ENCODE data around the gene CDC25C.
"Not testable (repeated sequence)": the region's sequence is repeated elsewhere in the genome, so short reads cannot be mapped to it uniquely, and the experiment has no call there.

Gene CDC25C

DNA sequence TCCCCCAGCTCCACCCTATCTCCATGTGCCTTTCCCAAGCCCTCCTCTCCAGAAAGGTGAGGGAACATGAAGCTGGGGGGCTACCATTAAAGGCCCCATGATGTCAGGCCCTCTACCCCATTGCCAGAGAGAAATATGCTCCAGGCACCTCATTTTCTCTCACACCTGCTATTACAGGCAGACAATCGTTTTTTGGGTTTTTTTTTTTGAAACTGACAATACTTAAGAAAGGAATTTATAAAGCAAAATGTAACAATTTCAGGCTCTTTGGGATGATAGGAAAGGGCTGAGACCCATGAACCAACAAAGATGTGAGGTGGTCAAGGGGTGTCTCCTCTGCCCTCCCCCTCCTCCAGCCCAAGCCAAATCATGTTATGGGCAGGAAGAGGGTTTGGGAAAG is 55.7 kb downstream of the CDC25C start:
- no peak for DNase-seq (ENCODE audit: low read depth)

DNA sequence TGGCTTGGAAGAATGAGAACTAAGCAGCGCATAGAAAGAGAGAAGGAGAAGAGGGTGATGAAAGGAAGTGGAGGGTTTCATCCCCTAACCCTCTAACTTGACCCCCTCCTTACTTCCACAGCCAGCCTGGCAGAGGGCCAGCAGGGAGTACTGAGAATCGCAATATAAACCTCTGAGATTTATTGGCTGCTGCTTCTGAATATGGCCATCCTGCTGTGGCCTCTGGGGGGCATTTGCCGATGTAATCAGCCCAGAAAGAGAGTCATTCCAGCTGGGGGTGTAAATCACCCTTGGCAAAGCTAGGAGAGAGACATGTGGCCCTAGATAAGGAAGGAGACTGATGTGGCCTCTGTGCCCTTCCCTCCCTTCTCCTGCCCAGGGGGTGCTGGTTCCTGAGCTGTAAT is 56.2 kb downstream of the CDC25C start:
- DNase-seq (ENCODE audit: low read depth): no peak

DNA sequence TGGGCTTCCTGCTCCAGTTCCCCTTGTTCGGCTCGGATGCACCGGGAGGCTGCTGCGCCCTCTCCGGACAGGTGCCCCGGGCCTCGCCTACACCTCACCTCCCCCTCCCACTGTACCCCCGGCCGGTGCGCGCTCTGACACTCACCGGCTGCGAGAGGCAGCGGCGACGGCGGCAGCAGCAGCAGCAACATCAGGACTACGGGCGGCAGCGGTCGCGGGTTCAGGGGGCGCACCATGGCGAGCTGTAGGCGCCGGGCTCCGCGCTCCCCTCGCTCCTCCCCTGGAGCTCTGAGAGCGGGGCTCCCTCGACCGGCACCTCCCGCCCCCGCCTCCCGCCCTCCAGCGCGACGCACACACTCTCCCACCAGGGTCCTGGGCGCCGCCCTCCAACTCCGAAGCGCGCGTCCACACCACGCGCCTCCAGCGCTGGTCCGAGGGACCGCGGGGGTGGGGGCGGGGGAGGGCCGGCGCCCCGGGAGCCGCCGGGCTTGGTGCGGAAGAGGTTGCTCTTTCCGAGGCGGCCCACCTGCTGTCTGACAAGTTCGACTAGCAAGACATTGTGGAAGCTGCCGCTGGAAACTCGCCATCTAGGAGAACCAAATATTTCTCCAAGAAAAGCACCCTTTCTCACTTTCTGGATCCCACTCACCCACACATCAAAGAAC is 57.3 kb downstream of the CDC25C start, which contains the start of gene GFRA3:
Gene GFRA3 (minus strand): TSS at position 433 of the 665 bp plus-strand sequence. CDS start 197 bp downstream, at position 236.
- no peak for DNase-seq (ENCODE audit: low read depth)

DNA sequence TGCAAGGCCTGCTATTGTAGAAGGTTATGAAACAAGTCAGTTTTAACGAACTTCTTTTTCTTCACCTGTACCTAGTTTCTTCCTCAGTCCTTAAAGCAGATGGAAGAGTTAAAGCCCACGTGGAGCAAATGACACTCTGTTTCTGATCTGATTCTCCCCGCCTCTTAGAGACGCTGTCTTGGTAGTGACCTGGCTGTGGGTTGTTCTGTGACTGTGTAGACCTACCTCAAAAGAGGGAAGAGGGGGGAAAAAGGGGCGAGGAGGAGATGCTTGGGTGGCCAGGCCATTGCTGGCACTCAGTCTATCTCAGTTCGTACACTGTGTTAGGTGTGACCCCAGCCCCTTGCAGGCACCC is 57.8 kb downstream of the CDC25C start:
- no peak for DNase-seq (ENCODE audit: low read depth)

DNA sequence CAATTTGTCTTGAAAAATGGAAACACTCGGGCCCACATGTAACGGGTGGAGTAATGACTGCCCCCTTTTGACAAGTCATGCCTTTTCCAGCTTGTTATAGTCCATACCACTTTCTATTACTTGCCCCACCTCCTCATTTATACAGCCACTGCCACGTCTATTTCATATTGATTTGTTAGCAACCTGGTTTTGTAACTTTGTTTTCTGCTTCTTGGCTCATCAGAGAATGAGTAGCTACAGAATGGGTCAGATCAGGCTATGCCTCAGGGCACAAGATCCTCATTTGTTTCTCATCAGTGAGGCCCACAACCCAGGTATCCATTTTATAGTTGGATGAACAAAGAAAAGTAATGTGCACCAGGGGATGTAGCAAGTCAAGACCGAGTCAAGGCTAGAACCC is 58.9 kb downstream of the CDC25C start:
- no peak for DNase-seq (ENCODE audit: low read depth)

DNA sequence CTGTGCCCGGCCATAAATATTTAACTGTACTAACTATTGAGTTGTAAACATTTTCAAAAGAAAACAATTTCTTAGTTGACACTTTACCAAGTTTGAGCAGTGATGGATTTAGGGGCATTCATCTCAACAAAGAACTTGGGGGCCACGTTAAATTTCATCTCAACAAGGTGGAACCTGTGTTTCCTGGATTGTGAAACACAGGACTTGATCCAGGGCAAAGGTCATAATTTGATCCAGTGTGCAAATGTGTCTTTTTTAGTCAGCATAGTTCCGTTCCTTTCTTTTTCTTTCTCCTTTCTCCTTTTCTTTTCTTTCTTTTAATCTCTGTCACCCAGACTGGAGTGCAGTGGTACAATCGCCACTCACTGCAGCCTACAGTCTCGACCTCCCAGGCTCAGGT is 60.3 kb downstream of the CDC25C start:
- DNase-seq (ENCODE audit: low read depth): no peak

DNA sequence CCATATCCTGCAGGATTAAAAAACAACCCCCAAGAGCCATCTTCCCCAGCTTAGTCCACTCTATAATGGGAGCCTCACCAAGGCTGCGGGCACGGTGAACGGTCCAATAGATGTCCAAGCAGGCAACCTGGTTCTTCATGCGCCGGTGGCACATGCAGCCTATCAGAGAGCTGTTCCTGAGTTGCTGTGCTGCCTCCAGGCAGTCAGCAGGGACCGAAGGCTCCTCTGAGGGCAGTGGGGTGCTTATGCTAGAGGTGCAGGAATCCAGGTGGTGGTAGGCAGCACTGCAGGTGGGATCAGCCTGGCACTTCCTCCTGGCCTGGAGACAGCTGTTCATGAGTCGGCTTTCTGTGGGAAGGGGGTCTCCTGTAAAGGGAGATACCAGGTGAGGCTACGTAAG is 67.4 kb downstream of the CDC25C start:
- no peak for DNase-seq (ENCODE audit: low read depth)

DNA sequence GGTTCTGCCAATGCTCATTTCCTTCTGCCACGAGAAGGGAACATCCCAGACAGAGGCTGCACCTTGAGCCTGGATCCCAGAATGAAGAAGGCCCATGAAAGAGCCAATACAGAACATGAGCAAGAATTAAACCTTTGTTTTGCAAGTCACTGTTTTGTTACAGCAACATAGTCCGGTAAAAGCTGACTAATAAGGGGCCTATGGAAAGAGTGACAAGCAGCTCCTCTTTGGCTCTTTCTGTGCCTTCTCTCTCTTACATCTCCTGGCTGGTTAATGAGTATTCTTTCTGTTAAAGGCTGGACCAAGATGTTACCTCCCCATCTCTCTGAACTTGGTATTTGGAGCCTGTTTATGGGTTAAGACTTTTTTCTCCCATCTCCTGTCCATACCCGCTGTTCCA is 68.0 kb downstream of the CDC25C start:
- DNase-seq (ENCODE audit: low read depth): no peak

DNA sequence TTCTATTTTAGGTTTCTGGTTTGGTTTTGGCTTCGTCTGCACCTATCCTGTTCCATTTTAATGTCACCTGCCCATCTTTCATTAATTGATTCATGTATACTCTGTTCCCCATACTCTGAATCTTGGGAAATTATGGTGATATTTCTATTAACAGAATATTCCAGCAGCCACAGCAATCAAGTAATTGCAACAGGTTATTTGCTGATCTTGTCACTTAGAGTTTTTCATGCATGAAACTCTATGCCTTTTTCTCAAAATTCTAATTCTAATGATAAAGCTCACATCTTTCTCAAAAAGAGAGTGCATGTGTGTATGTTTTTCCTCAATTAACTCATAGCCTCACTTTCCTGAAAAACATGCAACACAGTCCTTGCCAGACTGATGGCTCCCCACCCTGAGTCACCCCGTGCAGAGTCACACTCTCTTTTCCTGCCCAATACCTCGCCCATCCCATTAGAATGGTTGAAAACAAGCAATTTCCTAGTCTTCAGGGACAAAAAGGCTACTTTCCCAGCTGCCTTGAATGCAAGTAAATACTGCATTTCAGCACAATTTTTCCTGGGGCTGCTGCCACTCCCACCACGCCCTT is 72.8 kb downstream of the CDC25C start:
- DNase-seq (ENCODE audit: low read depth): no peak

DNA sequence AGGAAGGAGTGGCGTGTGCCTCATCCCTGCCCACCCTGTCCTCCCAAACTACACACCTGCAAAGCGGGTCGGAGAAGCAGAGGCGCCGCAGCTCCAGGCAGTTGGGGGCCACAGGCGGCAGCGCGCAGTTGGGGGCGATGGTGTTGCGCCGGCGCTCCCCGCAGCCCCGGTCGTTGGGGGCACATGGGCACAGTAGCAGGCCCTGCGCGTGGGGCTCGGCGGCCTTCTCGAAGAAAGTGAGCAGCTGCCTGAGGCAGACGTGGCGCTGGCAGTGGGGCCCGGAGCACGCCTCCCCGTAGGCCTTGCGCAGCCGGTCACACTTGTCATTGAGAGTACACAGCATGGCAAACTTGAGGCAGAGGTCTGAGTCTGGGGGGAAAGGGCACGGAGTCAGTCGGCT is 74.0 kb downstream of the CDC25C start:
- DNase-seq (ENCODE audit: low read depth): no peak

DNA sequence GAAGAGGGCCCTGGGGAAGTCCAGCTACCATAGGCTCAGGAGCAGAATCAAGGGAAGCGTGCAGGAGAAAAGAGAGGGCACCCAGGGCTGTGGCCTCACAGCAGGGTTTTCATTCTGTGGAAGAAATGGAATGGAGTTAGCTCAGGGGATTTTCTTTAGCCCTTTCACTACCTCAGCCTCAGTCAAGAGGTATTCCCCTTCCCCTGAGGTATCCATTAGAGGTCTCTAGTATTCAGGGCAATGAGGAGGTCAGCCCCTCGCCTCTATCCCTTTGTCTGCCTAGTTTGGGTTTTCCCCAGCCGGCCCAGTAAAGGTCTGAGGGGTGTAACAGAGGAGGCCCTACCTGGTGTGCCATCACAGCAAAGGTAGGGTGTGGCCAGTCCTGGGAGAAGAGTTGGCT is 78.7 kb downstream of the CDC25C start:
- DNase-seq (ENCODE audit: low read depth): no peak

DNA sequence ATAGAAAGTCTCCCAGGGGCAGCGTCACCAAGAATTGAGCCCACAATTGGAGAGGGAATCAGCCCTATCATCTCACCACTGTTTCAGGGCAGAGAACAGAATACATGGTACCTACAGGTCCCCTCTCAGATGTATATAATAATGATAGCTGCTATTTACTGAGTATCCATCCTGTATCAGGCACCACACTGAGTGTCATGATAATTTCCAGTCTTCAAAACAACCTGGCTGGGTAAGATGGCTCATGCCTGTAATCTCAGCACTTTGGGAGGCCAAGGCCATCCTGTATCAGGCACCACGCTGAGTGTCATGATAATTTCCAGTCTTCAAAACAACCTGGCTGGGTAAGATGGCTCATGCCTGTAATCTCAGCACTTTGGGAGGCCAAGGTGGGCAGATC is 83.8 kb downstream of the CDC25C start:
- DNase-seq (ENCODE audit: low read depth): not testable (repeated sequence)

DNA sequence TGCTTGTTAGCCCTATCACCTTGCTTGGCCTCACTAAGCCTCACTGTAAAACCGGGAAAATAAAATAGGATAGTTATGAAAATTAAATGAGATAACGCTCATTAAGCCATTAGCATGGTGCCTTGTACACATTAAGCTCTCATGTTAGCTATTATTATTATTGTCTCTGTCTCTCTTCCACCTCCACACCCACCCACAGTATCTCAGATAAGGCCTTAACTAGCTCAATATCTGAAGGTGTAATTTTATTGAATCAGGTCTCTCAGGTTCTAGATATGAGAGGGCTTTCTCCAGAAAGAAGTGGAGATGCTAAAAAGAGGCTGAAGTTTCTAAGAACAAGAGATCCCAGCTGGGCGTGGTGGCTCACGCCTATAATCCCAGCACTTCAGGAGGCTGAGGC is 84.8 kb downstream of the CDC25C start:
- DNase-seq (ENCODE audit: low read depth): no peak

DNA sequence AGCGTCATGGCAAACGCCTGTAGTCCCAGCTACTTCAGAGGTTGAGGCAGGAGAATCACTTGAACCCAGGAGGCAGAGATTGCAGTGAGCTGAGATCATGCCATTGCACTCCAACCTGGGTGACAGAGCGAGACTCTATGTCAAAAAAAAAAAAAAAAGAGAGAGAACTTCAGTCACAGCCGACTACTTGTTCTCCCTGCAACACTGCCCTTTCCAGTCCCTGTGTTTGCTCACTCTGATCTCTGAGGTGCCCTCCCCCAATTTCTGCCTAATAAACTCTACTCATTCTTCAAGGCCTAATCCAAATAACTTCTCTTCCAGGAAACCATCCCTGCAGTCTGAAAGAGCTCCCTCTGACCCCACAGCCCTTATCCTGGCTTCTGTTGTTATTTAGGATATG is 85.3 kb downstream of the CDC25C start:
- no peak for DNase-seq (ENCODE audit: low read depth)

DNA sequence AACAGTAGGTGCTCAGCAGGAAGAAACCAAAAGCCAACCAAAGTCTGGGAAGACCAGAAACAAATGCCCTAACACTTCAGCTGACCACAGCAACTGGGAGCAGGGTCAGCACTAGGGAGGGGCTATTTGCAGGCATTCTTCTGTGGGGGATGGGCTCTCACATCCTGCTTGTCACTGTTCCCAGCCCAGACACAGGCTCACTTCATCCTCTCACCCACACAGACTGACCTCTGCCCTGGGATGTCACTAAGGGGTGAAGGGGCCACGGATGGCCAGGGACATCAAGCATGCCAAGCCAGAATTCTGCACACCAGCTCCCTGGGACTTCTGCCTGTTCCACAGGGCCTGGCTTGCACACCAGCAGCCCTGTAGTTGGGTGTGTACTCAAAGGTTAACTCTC is 85.9 kb downstream of the CDC25C start:
- DNase-seq (ENCODE audit: low read depth): no peak

DNA sequence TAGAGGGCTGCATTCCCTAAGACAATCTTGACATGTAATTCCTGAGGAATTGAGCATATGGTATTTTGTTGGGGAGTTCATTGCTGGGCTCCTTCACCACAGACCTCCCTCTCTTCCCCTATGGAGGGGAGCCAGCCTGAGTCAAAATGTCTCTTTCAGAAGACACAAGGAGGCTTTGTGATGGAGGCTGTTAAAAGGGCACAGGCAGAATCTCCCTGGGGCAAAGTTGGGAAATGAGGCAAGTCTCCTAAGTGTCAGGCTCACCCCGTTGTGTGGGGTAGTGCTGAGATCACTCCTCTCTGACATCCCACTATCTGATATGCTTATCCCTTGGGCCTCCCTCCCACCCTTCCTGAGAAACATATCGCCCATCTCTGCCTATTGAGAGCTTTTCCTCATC is 87.8 kb downstream of the CDC25C start:
- no peak for DNase-seq (ENCODE audit: low read depth)

DNA sequence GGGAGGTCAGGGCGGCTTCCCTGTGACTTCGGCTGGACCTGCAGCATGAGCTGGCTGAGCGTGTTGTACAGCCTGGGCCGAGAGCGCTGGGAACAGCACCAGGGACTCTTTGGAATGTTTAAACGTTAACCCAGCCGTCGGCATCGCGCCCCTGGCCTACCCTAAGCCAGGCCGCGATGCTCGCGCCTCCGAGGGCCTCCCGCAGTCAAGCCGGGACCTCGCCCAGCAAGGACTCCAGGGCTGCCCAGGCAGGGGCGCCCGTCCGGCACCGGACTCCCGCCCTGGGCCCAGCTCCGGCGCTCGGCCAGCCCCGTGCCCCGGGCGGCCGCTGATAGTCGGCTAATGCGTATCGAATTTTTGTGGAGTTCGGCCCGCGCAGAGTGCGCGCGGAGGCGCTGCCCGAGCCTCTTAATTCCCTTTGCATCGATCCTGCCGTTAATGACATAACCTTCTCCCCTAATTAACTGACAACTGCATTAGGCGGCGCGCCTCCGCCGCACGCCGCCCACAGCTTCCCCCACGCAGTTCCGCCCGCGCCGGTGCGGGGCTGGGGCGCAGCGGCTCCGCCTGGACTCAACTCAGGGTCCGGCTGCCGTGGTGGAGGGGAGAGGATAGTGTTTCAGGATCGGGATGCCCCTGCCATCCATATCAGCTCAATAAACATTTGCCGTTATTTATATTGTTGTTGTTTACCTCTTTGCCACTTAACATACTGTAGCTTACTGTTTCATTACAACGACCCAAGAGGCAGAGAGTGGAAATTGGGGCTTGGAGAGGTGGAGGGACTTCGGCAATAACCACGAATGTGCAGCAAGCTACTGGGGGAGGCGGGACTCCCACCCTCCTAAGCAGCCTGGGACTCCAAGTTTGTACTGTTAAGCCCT is 89.7 kb downstream of the CDC25C start:
- no peak for DNase-seq (ENCODE audit: low read depth)

DNA sequence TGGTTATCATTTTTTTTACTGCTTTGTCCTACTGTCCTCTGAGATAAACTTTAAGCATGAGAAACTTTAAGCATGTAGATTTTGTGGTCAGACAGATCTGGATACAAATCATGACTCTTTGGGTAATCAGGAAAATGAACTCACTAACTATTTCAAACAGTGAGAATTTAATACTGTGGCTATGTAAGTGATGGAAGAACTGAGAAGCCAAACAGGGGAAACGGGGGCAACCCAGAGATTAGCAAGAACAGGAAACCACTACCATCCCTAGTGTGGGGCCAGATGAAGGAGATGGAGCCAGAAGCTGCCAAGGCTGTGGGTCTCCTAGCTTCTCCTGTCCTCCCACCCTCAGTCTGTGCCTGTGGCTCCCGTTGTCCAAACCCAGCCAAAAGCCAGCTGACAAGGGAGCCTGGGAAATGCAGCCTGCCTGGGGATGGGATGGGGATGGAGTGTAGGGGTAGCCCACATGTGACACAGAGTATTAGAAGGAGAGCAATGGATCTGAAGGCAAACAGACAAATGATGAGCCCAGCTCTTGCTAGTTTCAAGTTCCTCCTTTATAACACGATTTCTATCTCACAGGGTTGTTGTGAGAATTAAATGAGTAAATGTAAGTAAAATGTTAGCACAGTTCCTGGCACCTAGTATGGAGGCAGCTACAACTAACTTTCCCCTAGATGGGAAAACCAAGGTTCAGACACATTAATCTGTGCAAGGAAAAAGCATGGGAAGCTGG is 90.8 kb downstream of the CDC25C start:
- no peak for DNase-seq (ENCODE audit: low read depth)

DNA sequence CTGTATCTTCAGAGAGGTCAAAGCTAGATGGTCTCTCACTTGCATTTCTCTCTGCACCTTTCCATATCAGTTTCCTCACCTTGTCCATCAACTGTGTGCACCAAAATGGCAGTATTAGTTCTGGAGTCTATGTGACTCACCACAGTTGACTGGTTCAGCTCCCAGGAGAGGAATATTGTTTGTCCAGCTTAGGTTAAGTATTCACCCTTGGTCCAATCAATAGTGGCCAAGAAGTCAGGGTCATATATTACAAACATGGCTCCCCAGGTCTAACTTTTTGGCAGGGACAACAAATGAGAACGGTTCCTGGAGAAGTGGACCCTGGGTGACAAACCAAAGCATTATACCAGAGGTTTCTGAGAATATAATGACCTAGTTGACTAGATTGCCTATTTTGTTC is 93.6 kb downstream of the CDC25C start:
- no peak for DNase-seq (ENCODE audit: low read depth)

All from activated T-cell treated with anti-CD3 and anti-CD28 coated beads for 24 hours (primary cell).